Panc1 (cell line): ENCODE measurements around the gene PTPRS.

ENCODE experiments used
- CTCF ChIP-seq: fragments of 450-650 bp; IDR thresholded peaks from 2 replicates; pipeline ENCODE4 v1.5.1; 2017; ENCODE audit warnings: mild to moderate bottlenecking
- POLR2AphosphoS5 ChIP-seq: IDR thresholded peaks from 2 replicates; pipeline ENCODE4 v1.6.1; 2012; ENCODE audit warnings: mild to moderate bottlenecking, low read depth, low read length, moderate library complexity

- TF ChIP-seq CTCF (peak; percentile 65), POLR2AphosphoS5 (no peak)
These were observed 13.8 kb upstream of the PTPRS start for GRCh38 chr19:5354403-5354802.
